ENCODE measurements around the gene DDX47.
"Not testable (repeated sequence)": the region's sequence is repeated elsewhere in the genome, so short reads cannot be mapped to it uniquely, and the experiment has no call there.

Gene DDX47

GRCh38 chr12:12790956-12791355 is 22.2 kb upstream of the DDX47 start:
- Mint-ChIP-seq H3K4me3 (no peak overlapping the region), H3K27ac (no peak overlapping the region), H3K9me3 (ENCODE audit: low read depth) (no peaks in the 10 kb centered on the region)

DNA sequence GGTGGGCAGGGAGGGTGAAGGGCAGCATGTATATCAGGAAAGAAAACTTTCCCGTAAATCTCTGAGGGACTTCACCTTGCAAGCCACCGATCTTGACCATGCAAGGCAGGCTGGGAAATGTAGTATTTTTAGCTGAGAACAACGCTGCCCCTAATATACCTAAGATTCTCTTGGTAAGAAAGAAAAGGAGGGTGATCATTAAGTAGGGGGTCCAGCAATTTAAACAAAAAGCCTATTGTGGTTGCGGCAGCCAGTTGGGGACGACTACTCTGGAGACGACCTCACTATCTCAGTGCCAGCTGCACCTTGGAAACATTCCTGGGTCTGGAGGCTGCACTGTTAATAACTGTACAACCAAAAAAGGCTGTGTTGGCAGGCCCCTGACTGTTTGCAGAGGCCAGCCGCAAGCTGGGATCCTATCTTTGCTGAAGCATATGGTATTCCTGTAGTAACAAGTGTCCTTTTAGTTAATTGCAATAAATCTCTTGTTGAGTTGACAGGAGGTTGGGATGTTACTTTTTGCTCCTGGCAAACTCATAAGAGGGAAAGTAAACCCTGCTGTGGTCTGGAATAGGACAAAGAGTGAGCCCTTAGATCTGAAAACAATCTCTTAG is 21.3 kb upstream of the DDX47 start:
- no peak overlapping the region for H3K27ac Mint-ChIP-seq
- no peak overlapping the region for H3K4me3 Mint-ChIP-seq
- no peaks in the 10 kb centered on the region for H3K9me3 Mint-ChIP-seq (ENCODE audit: low read depth)
- peaks cover 14% of the 10 kb centered on the region for H3K4me1 Mint-ChIP-seq (ENCODE audit: low read depth)
- H3K36me3 Mint-ChIP-seq: no peaks in the 10 kb centered on the region
- H3K27me3 Mint-ChIP-seq: no peaks in the 10 kb centered on the region

More at GRCh38 chr12:12790956-12791355, 22.2 kb upstream of the DDX47 start:
- H3K36me3 Mint-ChIP-seq: no peaks in the 10 kb centered on the region
- peaks cover 19% of the 10 kb centered on the region for H3K4me1 Mint-ChIP-seq (ENCODE audit: low read depth)
- no peaks in the 10 kb centered on the region for H3K27me3 Mint-ChIP-seq

DNA sequence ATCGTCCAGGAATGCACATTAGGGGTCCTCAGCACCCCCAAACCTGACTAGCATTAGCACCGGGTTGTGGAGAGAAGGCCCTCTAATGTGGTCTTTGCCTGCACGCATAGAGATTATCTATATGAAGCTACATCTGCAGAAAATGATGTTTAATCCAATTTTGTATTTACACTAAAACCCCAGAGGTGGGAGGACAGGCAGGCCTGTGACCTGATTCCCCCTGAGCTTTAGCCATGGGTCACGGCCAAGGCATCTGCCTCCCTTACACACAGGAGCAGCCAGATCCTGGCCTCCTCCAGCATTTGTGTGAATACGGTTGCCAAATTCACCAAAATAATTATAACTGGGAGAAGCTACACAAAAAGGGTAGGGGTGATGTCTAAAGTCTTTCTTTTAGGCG is 20.7 kb upstream of the DDX47 start:
- Mint-ChIP-seq H3K36me3 (no peaks in the 10 kb centered on the region), H3K27ac (no peak overlapping the region), H3K27me3 (no peaks in the 10 kb centered on the region), H3K4me1 (ENCODE audit: low read depth) (peaks cover 14% of the 10 kb centered on the region), H3K4me3 (no peak overlapping the region), H3K9me3 (ENCODE audit: low read depth) (no peaks in the 10 kb centered on the region)

DNA sequence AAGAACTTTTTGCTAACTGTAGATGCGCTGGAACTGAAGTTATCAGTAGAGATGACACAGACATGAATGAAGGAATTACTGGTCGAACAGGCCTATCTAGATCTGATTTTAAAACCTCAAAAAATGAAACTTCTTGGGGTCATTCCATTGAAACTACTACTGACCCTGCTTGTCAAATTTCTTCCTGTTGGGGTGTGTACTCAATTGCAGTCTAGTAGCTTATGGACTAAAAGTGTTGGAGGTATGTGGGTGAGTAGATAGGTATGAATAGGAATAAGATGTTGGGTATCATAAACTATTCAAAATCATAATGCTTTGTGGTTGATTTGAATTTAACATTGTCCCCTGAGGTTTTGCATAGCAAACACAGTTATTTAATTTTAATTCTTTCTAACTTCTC is 18.5 kb upstream of the DDX47 start:
- Mint-ChIP-seq H3K36me3 (no peaks in the 10 kb centered on the region), H3K27me3 (no peaks in the 10 kb centered on the region), H3K9me3 (ENCODE audit: low read depth) (no peaks in the 10 kb centered on the region), H3K4me3 (no peak overlapping the region), H3K4me1 (ENCODE audit: low read depth) (no peaks in the 10 kb centered on the region), H3K27ac (no peak overlapping the region)

- H3K36me3 Mint-ChIP-seq: no peaks in the 10 kb centered on the region
- H3K27ac Mint-ChIP-seq: no peak overlapping the region
- no peaks in the 10 kb centered on the region for H3K9me3 Mint-ChIP-seq (ENCODE audit: low read depth)
- H3K4me1 Mint-ChIP-seq (ENCODE audit: low read depth): no peaks in the 10 kb centered on the region
- H3K4me3 Mint-ChIP-seq: no peak overlapping the region
- no peaks in the 10 kb centered on the region for H3K27me3 Mint-ChIP-seq
Measured at GRCh38 chr12:12796171-12796570, 17.0 kb upstream of the DDX47 start.

DNA sequence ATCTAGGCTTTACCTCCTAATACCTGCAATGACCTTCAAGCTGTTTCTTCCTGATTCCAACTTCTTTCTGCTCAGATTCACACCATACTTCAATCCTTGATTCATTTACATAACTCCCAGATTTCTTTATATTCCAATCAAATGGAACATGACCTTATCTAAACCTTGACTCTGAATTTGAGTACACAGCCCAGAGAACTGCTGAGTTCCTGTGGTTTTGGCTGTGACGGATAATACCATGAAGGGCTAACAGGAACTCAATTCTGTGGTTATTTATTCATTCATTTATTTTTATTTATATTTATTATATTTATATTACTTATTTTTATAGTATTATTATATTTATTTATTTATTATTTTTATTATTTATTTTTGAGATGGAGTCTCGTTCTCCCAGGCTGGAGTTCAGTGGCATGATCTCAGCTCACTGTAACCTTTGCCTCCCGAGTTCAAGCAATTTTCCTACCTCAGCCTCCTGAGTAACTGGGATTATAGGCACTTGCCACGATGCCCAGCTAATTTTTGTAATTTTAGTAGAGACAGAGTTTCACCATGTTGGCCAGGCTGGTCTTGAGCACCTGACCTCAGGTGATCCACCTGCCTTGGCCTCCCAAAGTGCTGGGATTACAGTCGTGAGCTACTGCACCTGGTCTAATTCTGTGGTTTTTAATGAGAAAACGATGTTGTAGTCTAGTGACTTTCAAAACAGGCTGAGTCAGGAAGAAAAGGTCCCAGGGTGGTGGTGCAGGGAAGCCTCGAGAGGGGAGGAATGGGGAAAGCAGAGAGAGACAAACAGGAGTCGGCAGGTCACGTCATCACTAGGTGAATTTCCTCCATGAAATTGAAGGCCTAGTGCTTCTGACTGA is 16.0 kb upstream of the DDX47 start:
- Mint-ChIP-seq H3K4me1 (ENCODE audit: low read depth) (peaks cover 5% of the 10 kb centered on the region), H3K27me3 (no peaks in the 10 kb centered on the region), H3K9me3 (ENCODE audit: low read depth) (no peaks in the 10 kb centered on the region), H3K4me3 (no peak overlapping the region), H3K36me3 (no peaks in the 10 kb centered on the region), H3K27ac (no peak overlapping the region)

DNA sequence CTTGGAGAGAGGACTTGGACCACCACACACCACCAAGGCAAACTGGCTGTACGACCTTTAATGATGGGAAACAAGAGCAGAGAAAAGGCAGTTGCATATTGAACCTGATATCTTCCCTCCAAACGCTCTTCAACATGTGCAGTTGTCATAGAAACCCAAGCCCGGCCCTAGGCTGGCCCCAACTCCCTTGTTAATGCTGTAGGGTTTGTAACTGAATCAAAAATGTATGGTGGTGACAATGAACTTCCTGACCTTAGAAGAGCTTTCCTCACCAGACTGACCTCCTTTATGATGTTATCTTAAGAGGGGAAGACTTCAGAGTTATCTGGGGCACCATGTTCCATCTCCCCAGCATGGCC is 15.4 kb upstream of the DDX47 start:
- no peaks in the 10 kb centered on the region for H3K27me3 Mint-ChIP-seq
- H3K4me3 Mint-ChIP-seq: no peak overlapping the region
- no peaks in the 10 kb centered on the region for H3K36me3 Mint-ChIP-seq
- no peaks in the 10 kb centered on the region for H3K9me3 Mint-ChIP-seq (ENCODE audit: low read depth)
- peaks cover 10% of the 10 kb centered on the region for H3K4me1 Mint-ChIP-seq (ENCODE audit: low read depth)
- no peak overlapping the region for H3K27ac Mint-ChIP-seq

DNA sequence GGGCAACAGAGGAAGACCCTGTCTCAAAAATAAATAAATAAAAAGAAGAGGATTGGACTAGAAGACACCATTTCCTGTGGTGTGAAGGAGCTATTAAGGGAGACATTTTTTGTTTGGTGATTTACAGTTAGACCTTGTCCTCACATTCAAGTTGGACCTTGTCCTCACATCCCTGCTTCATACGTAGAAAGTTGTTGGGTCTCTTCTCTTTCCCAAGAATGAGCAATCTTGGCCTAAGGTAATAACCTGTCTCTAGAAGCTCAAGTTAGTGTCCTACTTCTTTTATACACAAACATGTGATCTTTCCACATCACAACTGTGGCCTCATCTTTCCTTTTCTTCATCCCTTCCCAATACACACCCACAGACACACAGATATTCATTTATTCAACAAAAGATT is 14.7 kb upstream of the DDX47 start:
- Mint-ChIP-seq H3K36me3 (no peaks in the 10 kb centered on the region), H3K4me3 (no peak overlapping the region), H3K27ac (no peak overlapping the region), H3K9me3 (ENCODE audit: low read depth) (no peaks in the 10 kb centered on the region), H3K4me1 (ENCODE audit: low read depth) (peaks cover 17% of the 10 kb centered on the region), H3K27me3 (no peaks in the 10 kb centered on the region)

DNA sequence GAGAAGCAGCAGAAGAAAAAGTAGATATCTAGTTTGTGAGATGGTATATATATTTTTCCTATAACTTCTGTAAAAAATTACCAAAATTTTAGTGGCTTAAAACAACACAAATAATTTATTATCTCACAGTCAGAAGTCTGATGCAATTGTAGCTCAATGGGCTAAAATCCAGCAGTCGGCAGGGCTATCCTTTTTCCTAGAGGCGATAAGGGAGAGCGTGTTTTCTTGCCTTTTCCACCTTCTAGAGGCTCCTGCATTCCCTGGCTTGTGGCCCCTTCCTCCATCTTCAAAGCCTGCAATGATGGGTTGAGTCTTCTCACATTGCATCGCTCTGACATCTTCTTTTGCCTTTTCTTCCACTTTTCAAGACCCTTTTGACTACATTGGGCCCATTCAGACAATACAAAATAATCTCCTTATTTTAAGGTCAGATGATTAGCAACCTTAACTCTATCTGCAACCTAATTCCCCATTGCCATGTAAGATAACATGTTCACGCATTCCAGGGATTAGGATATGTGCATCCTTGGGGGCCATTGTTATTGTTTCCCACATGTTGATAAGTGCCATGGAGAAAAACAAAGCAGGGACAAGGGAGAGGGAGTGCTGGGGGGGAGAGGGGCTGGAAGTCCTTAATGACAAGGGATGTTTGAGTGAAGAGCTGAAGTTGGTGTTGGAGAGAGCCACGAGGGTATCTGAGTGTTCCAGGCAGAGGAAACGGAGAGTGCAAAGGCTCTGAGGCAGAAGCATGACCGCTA is 13.8 kb upstream of the DDX47 start:
- no peak overlapping the region for H3K4me3 Mint-ChIP-seq
- H3K9me3 Mint-ChIP-seq (ENCODE audit: low read depth): no peaks in the 10 kb centered on the region
- H3K4me1 Mint-ChIP-seq (ENCODE audit: low read depth): peaks cover 24% of the 10 kb centered on the region
- no peak overlapping the region for H3K27ac Mint-ChIP-seq
- H3K36me3 Mint-ChIP-seq: no peaks in the 10 kb centered on the region
- H3K27me3 Mint-ChIP-seq: no peaks in the 10 kb centered on the region

- peaks cover 31% of the 10 kb centered on the region for H3K4me1 Mint-ChIP-seq (ENCODE audit: low read depth)
- no peak overlapping the region for H3K27ac Mint-ChIP-seq
- H3K36me3 Mint-ChIP-seq: no peaks in the 10 kb centered on the region
- no peak overlapping the region for H3K4me3 Mint-ChIP-seq
- no peaks in the 10 kb centered on the region for H3K9me3 Mint-ChIP-seq (ENCODE audit: low read depth)
- no peaks in the 10 kb centered on the region for H3K27me3 Mint-ChIP-seq
Measured at GRCh38 chr12:12800406-12801180, 12.6 kb upstream of the DDX47 start.

DNA sequence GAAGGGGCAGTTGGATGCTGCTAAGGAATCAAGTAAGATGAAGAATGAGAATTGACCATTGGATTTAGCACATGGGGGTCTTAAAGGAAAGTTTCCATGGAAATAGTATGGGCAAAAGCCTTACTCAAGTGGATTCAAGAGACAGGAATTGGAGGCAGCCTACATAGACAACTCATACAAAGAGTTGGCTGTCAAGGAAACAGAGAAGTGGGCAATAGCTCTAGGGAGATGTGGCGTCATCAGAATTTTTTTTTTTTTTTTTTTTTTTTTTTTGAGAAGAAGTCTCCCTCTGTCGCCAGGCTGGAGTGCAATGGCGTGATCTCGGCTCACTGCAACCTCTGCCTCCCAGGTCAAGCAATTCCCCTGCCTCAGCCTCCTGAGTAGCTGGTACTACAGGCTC is 11.5 kb upstream of the DDX47 start:
- H3K4me1 Mint-ChIP-seq (ENCODE audit: low read depth): peaks cover 40% of the 10 kb centered on the region
- not testable (repeated sequence) for H3K9me3 Mint-ChIP-seq (ENCODE audit: low read depth); H3K36me3 Mint-ChIP-seq; H3K27ac Mint-ChIP-seq; H3K27me3 Mint-ChIP-seq; H3K4me3 Mint-ChIP-seq

DNA sequence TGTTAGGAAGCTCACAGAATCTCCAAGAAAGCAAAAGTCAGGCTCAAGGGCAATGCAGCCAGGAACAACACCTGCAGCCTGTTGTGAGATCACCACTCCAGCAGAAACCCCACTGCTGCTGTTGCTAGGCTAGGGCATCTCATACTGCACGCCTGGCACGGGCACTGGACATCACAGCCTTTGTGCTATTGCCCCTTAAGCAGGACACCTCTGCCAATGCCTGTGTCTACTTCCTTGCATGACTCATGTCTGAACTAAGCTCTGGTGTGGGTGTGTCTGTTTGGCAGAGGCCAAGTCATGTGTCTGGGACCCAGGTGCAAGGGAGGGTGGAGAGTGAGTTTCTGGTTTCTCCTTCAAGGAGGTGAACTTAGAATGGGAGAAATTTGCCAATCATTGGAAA is 10.0 kb upstream of the DDX47 start:
- Mint-ChIP-seq H3K9me3 (ENCODE audit: low read depth) (no peaks in the 10 kb centered on the region), H3K27me3 (no peaks in the 10 kb centered on the region), H3K4me1 (ENCODE audit: low read depth) (peaks cover 54% of the 10 kb centered on the region), H3K27ac (no peak overlapping the region), H3K4me3 (peak overlapping the region; percentile 4), H3K36me3 (no peaks in the 10 kb centered on the region)

DNA sequence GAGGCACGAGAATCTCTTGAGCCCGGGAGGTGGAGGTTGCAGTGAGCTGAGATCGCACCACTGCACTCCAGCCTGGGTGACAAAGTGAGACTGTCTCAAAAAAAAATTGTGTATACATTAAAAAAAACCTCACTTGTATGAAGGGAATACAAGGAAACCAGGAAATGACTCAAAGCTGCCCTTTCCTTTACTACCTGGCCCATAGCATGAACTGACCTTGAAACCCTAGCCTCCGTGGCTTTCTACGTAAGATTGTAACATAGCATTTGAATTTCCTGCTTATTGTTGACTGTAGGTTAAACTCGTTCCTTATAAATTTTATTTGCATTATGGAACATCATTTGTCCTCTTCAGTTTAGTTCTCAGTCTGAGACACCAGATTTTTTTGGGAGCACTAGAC is 9.1 kb upstream of the DDX47 start:
- peaks cover 62% of the 10 kb centered on the region for H3K4me1 Mint-ChIP-seq (ENCODE audit: low read depth)
- H3K27me3 Mint-ChIP-seq: no peaks in the 10 kb centered on the region
- peak overlapping the region; percentile 13 for H3K27ac Mint-ChIP-seq

GRCh38 chr12:12804432-12804886 is 8.7 kb upstream of the DDX47 start:
- H3K4me1 Mint-ChIP-seq (ENCODE audit: low read depth): peaks cover 67% of the 10 kb centered on the region
- H3K27ac Mint-ChIP-seq: peak overlapping the region; percentile 13
- no peaks in the 10 kb centered on the region for H3K36me3 Mint-ChIP-seq
- H3K4me3 Mint-ChIP-seq: no peak overlapping the region
- H3K27me3 Mint-ChIP-seq: no peaks in the 10 kb centered on the region
- no peaks in the 10 kb centered on the region for H3K9me3 Mint-ChIP-seq (ENCODE audit: low read depth)

More for the DNA sequence above, 9.1 kb upstream of the DDX47 start:
- Mint-ChIP-seq H3K9me3 (ENCODE audit: low read depth) (no peaks in the 10 kb centered on the region), H3K36me3 (no peaks in the 10 kb centered on the region), H3K4me3 (no peak overlapping the region)
